ENCODE data around the gene ZNF740. TPM values are rescaled to one million over a fixed set of nuclear protein-coding genes. Genes with fewer than 3 reads are reported as not detected.
A peak's percentile ranks its signal among the peaks of the same experiment; 100 is the strongest.

ZNF740 gene
- total and polyA plus RNA-seq, 2 of the 8 experiments (the other 6 are each of a cell fraction or from before 2014, with no cell fraction given): 8.2 to 40.0 TPM

DNA sequence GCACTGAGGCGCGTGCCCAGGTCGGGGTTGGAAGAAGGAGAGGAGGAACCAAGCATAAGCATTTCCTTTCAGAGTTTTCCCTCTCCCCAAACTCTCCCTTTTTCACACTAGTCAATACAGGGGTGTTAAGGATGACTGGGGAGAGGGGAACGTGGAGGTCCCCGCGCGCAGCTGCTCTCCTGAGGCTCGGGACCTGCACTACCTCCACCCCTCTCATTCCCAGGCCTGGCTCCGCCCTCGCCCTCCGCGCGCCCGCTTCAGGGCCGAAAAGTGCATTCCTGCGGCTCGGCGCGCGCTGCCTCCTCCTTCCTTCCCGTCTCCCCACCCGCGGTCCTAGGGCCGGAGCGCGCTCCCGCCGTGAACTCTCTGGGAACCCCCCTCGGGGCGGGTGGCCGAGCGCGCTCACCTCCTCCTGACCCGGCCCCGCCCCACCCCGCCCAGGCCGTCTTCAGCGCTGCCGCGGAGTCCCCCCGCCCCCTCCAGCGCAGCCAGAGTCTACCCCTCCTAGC is 40.2 kb downstream of the ZNF740 start:
- no peak overlapping the region for H3K14ac ChIP-seq (ENCODE audit: insufficient read length)
- peaks cover 0 to 3% (median 0%) of the 10 kb centered on the region in 4 experiments; a peak in 1 of 7 replicates for H3K27me3 ChIP-seq (replicated peaks in 1 of 4; ENCODE audit: control insufficient read depth in 3 of 4, extremely low read depth in 1 of 4, insufficient read depth in 3 of 4, low read length in 3 of 4)
- H3K79me2 ChIP-seq (ENCODE audit: control insufficient read depth in 1 of 2, insufficient read depth in 2 of 2, low read length in 2 of 2): peaks cover 12 to 31% of the 10 kb centered on the region in 2 experiments
- H4K91ac ChIP-seq (replicated peaks; ENCODE audit: insufficient read length, low read length): no peak overlapping the region
- no peak overlapping the region for H3K23ac ChIP-seq (ENCODE audit: insufficient read length)
- TF ChIP-seq, protein P1, sequence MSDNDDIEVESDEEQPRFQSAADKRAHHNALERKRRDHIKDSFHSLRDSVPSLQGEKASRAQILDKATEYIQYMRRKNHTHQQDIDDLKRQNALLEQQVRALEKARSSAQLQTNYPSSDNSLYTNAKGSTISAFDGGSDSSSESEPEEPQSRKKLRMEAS (IDR thresholded peaks at IDR 0.05): 0 out of 2 replicates have a peak, but pooled peaks have one; percentile 1
- TF ChIP-seq SP1 (IDR thresholded peaks at IDR 0.05; ENCODE audit: low read depth, low read length) (no peak), SRF (IDR thresholded peaks at IDR 0.05; ENCODE audit: low read depth, low read length) (0 out of 2 replicates have a peak, but pooled peaks have one; percentile 1), TEAD4 (IDR thresholded peaks at IDR 0.05; ENCODE audit: low read depth, low read length) (peak; percentile 89)
- peak in 1 of 2 experiments; percentile 92 for DNase-seq (ENCODE audit: low read depth in 1 of 2, low spot score in 2 of 2)
- ChIA-PET POLR2A (ENCODE audit: partially characterized antibody) (interaction anchor here (0.6 to 13.6 kb wide), 15 partner anchors 9 to 159 kb away, joined by 3 to 151 read pairs (median 4); partner anchors contain the start of genes CSAD, ESPL1, PFDN5 and RARG), CTCF (ENCODE audit: partially characterized antibody) (interaction anchor here (0.8 to 22.3 kb wide), 8 partner anchors 10 to 122 kb away, joined by 3 to 654 read pairs (median 14); partner anchors contain the start of genes ESPL1 and RARG)
- H3K36me3 ChIP-seq (ENCODE audit: control insufficient read depth in 2 of 4, insufficient read depth in 4 of 4, low read length in 3 of 4): no peaks in the 10 kb centered on the region; a peak in 1 of 8 replicates
- no peak overlapping the region for H3K27ac ChIP-seq (ENCODE audit: low read depth, low read length)
- no peak overlapping the region for H2BK20ac ChIP-seq (ENCODE audit: low read length)
- H4K8ac ChIP-seq (ENCODE audit: extremely low read depth, insufficient read depth, low read length): no peak overlapping the region
- no peak overlapping the region for H2BK120ac ChIP-seq (replicated peaks; ENCODE audit: low read depth, low read length)
- H3K9ac ChIP-seq (replicated peaks in 1 of 4; ENCODE audit: extremely low read depth in 1 of 4, low read depth in 3 of 4, low read length in 3 of 4): peak overlapping the region in 3 of 4 experiments; percentile 3 to 55 (median 51); a peak in 4 of 7 replicates
- peaks cover 0 to 3% of the 10 kb centered on the region in 2 experiments for H4K20me1 ChIP-seq (replicated peaks in 1 of 2; ENCODE audit: control insufficient read depth in 1 of 2, insufficient read depth in 2 of 2, low read length in 2 of 2)
- no peak for FAIRE-seq
- no peaks in the 10 kb centered on the region for H3K9me3 ChIP-seq (ENCODE audit: insufficient read depth in 2 of 2, low read depth in 1 of 2, low read length in 1 of 2)
- H3K56ac ChIP-seq (replicated peaks; ENCODE audit: insufficient read length, low read depth, low read length): no peak overlapping the region
- peaks cover 12% of the 10 kb centered on the region for H3K79me1 ChIP-seq (ENCODE audit: low read depth, low read length)
- H2AFZ ChIP-seq (ENCODE audit: low read length): no peak overlapping the region
- no peak overlapping the region for H2AK5ac ChIP-seq (ENCODE audit: low read depth, low read length)
- peak overlapping the region; percentile 95; the same call in 1 of the 2 replicates for H2BK5ac ChIP-seq (ENCODE audit: low read depth, low read length)
- peak overlapping the region; percentile 99 to 100 for H3K4me2 ChIP-seq (ENCODE audit: insufficient read depth in 1 of 2, low read depth in 2 of 2, low read length in 2 of 2)
- H3K4me1 ChIP-seq (replicated peaks in 1 of 4; ENCODE audit: control insufficient read depth in 3 of 4, insufficient read depth in 4 of 4, low read length in 3 of 4): peaks cover 39 to 69% (median 56%) of the 10 kb centered on the region in 4 experiments
- WGBS, 2 experiments (ENCODE audit: extremely low coverage in 1 of 2, insufficient coverage in 1 of 2, insufficient read length in 1 of 2, insufficient replicate concordance in 2 of 2, low coverage in 1 of 2, low lambda C conversion rate in 2 of 2, missing lambda C conversion rate in 1 of 2): 4% methylated on average over 15 of the region's 42 CpGs; no CpG with 5 or more reads in 1 of the 2 experiments
- peak overlapping the region; percentile 1; the same call in 1 of the 2 replicates for H3K18ac ChIP-seq (ENCODE audit: extremely low read depth, low read length)
- peak overlapping the region; percentile 27 for H3K4ac ChIP-seq (replicated peaks; ENCODE audit: insufficient read length, low read depth, low read length)
- H4K5ac ChIP-seq (ENCODE audit: insufficient read length, low read depth, low read length): peak overlapping the region; percentile 5
- peak overlapping the region; percentile 76 to 97 (median 86) for H3K4me3 ChIP-seq (ENCODE audit: extremely low read depth in 1 of 4, insufficient read depth in 2 of 4, low read depth in 3 of 4, low read length in 4 of 4)
- H2BK15ac ChIP-seq (ENCODE audit: low read length): peak overlapping the region; percentile 46; the same call in 1 of the 2 replicates
- H3K23me2 ChIP-seq (ENCODE audit: low read depth, low read length): peaks cover 31% of the 10 kb centered on the region
- no peak overlapping the region for H2BK12ac ChIP-seq (ENCODE audit: low read depth, low read length)
